HG02840 (cell line): ENCODE data around the gene MSANTD1.

ENCODE experiments used
- ATAC-seq: cut with Tn5 transposase; IDR thresholded peaks from one replicate; pipeline ENCODE4 v1.9.1; 2021; ENCODE audit warnings: mild to moderate bottlenecking, moderate library complexity, moderate number of reproducible peaks; ENCODE audit not compliant: unreplicated experiment, low FRiP score

MSANTD1 gene

GRCh38 chr4:3231471-3231870 is 17.5 kb upstream of the MSANTD1 start:
- no peak for ATAC-seq

DNA sequence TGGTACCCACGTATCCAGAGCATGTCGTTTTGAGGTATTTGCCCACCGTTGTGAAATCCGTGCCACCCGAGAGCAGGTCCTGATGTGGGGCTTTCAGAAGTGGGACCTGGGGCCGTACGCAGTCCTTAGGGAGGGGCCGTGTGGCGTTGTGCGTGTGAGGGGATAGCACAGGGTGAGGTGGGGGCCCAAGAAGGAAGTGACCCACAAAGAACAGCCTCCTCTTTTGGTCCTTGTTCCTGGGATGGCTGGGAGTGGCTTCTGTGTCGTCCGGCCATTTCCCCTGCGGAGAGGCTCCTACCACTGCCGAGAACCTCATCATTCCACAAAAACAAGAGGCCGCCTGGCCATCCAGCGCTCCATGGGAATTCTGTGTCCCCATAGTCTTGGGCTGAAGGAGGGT is 17.0 kb upstream of the MSANTD1 start:
- no peak for ATAC-seq

DNA sequence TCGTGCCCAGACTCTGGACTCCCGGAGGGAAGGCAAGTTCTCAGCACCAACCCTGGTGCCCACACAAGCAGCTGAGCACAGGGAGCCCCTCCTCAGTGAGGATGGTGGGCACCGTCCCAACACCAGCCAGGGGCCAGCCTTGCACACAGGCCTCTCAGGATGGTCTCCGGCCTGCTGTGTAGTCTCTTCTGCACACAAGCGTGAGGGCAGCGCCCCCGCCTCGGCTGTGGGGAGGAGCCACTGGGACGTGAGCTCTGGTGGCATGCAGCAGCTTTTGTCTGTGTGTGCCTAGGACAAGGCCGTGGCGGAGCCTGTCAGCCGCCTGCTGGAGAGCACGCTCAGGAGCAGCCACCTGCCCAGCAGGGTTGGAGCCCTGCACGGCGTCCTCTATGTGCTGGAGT is 16.1 kb upstream of the MSANTD1 start:
- ATAC-seq = no peak

DNA sequence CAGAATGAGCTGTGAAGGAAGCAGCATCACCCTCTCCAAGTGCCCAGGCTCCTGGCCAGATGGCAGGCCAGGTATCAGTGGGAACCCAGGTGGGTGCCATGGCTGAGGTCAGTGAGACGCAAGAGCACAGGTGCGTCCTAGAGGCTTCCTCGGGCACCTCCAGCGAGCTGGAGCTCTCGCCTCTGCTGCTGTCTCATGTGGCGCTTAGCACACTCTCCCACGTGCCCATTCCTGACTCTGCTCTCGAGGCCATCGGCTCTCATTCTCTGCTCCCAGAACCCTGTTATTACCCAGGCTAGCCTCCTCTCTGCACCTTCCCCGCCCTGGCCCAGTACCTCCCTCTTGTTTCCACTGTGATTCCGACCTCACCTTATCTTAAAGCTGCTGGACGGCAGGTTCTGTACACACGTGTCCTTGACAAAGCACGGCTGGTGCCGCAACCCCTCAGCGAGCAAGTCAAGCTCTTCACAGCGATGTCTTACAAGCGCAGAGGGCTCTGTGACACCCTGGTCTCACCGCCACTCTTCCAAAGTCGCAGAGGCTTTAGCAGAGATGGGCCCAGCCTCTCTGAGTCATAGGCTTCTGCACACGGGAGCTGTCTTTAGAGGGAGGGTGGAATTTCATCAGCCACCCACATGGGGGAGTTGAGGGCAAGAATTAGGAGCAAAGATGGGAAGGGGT is 15.4 kb upstream of the MSANTD1 start:
- ATAC-seq = no peak

- ATAC-seq = no peak
Measured at GRCh38 chr4:3234171-3235029, 14.6 kb upstream of the MSANTD1 start.

DNA sequence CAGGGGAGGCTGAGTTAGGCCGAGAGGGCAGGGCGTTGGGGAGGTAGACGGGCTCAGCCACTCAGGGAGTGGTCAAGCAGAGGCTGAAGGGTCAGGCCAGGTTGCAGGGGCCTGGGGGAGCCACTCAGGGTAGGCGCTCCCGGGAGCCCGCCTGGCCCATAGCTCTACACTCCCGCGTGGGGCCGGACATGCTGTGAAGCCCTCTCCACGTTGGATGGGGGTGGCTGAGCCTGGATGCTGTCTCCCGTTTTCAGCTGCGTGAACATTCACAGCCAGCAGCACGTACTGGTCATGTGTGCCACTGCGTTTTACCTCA is 14.0 kb upstream of the MSANTD1 start:
- no peak for ATAC-seq

- ATAC-seq = no peak
Measured at GRCh38 chr4:3235581-3235980, 13.4 kb upstream of the MSANTD1 start.

DNA sequence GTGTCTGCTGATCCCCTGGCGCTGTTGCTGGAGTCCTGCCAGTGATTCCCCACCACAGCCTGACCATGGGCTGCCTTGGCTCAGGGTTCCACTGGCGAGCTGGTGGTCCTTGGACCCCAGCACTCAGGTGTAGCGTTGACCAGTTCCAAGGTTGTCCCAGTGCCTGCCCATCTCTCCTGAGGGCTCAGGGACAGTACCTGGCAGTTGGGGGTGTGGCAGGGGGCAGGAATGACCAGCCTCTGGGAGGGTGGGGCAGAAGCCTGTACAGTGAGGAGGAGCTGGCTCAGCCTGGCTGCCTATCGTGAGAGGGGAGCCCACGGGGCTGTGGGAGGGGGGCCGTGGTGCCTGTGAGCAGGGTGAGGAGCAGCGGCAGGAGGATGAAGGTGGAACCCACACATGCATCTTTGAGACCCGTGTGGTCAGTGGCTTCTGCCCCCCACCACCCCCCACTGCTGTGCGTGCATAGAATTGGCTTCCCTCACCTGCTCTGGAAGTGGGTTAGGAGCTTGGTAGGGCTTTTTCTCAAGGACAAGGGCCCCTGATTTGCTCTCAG is 12.6 kb upstream of the MSANTD1 start:
- no peak for ATAC-seq

DNA sequence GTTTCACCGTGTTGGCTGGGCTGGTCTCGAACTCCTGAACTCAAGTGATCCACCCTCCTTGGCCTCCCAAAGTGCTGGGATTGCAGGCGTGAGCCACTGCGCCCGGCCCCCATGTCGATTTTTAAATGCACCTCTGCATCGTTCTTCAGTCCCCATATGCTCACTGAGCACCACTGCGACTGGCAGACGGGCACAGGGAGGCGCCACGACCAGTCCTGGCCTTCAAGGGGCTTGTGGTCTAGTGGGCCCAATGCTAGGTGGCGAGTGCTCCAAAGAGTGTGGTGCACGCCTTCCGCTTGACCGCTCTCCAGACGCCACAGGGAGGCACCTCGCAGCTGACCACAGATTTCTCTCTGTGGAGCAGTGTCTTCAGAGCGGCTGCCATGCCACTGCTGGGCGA is 11.7 kb upstream of the MSANTD1 start:
- no peak for ATAC-seq

DNA sequence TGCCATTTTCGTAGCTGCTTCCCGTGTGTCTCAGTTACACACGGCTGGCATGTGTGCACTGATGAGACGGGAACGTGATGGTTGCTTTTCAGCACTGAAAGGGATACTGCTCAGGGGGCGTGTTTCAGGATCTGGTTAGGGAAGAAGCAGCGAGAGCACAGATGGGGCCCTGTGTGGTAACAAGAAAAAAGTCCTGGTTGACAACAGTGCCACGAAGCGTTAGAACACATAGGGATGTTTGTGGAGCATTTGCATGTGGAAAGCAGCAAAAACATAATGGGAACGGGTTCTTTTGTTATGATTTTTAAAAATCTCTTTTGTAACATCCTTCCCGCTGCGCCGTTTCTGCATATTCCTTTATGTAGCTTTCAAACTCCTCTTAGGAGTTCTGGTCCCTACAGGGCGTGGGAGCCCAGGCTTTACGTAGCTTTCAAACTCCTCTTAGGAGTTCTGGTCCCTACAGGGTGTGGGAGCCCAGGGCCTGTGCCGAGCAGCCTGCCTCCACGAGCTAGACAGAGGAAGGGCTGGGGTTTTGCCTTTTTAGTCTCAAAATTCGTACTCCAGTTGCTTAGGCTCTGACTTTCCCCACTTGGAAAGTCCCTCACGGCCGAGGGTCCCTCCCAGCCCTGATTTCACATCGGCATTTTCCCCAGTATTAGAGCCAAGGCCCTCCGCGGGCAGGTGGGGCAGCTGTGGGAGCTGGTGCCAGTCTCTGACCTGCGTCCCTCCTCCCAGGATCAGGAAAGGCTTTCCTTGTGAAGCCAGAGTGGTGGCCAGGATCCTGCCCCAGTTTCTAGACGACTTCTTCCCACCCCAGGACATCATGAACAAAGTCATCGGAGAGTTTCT is 11.0 kb upstream of the MSANTD1 start:
- ATAC-seq = no peak

GRCh38 chr4:3238721-3239120 is 10.2 kb upstream of the MSANTD1 start:
- no peak for ATAC-seq

- no peak for ATAC-seq
Measured at GRCh38 chr4:3239303-3239702, 9.7 kb upstream of the MSANTD1 start.

DNA sequence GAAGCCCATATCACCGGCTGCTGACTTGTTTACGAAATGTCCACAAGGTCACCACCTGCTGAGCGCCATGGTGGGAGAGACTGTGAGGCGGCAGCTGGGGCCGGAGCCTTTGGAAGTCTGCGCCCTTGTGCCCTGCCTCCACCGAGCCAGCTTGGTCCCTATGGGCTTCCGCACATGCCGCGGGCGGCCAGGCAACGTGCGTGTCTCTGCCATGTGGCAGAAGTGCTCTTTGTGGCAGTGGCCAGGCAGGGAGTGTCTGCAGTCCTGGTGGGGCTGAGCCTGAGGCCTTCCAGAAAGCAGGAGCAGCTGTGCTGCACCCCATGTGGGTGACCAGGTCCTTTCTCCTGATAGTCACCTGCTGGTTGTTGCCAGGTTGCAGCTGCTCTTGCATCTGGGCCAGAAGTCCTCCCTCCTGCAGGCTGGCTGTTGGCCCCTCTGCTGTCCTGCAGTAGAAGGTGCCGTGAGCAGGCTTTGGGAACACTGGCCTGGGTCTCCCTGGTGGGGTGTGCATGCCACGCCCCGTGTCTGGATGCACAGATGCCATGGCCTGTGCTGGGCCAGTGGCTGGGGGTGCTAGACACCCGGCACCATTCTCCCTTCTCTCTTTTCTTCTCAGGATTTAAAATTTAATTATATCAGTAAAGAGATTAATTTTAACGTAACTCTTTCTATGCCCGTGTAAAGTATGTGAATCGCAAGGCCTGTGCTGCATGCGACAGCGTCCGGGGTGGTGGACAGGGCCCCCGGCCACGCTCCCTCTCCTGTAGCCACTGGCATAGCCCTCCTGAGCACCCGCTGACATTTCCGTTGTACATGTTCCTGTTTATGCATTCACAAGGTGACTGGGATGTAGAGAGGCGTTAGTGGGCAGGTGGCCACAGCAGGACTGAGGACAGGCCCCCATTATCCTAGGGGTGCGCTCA is 8.7 kb upstream of the MSANTD1 start:
- ATAC-seq = no peak

DNA sequence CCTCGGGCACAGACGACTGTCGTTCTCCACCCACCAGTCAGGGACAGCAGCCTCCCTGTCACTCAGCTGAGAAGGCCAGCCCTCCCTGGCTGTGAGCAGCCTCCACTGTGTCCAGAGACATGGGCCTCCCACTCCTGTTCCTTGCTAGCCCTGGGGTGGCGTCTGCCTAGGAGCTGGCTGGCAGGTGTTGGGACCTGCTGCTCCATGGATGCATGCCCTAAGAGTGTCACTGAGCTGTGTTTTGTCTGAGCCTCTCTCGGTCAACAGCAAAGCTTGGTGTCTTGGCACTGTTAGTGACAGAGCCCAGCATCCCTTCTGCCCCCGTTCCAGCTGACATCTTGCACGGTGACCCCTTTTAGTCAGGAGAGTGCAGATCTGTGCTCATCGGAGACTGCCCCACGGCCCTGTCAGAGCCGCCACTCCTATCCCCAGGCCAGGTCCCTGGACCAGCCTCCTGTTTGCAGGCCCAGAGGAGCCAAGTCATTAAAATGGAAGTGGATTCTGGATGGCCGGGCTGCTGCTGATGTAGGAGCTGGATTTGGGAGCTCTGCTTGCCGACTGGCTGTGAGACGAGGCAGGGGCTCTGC is 7.9 kb upstream of the MSANTD1 start:
- ATAC-seq = no peak

GRCh38 chr4:3241898-3242524 is 6.9 kb upstream of the MSANTD1 start:
- ATAC-seq = no peak

DNA sequence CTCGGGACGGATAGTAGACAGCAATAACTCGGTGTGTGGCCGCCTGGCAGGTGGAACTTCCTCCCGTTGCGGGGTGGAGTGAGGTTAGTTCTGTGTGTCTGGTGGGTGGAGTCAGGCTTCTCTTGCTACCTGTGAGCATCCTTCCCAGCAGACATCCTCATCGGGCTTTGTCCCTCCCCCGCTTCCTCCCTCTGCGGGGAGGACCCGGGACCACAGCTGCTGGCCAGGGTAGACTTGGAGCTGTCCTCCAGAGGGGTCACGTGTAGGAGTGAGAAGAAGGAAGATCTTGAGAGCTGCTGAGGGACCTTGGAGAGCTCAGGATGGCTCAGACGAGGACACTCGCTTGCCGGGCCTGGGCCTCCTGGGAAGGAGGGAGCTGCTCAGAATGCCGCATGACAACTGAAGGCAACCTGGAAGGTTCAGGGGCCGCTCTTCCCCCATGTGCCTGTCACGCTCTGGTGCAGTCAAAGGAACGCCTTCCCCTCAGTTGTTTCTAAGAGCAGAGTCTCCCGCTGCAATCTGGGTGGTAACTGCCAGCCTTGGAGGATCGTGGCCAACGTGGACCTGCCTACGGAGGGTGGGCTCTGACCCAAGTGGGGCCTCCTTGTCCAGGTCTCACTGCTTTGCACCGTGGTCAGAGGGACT is 5.7 kb upstream of the MSANTD1 start:
- ATAC-seq = no peak

GRCh38 chr4:3244002-3244401 is 5.0 kb upstream of the MSANTD1 start:
- ATAC-seq = no peak

DNA sequence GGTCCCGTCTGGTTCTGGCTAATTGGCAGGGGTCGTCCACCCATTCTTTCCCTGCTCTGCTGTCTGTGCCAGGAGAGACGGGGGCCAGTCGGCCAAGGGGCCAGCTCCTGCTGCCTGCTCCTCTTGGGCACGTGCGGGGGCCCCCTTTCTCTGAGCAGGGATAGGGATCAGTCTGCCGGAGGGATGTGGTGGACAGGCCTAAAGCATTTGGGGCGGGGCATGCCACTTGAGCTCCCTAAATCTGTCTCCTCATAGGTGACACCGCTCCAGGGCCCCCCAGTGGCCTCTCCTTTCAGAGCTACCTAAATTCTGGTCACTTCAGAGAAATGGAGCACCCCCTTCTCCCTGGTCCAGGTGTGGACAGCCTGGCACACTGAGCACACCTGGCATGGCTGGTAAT is 4.2 kb upstream of the MSANTD1 start:
- no peak for ATAC-seq

DNA sequence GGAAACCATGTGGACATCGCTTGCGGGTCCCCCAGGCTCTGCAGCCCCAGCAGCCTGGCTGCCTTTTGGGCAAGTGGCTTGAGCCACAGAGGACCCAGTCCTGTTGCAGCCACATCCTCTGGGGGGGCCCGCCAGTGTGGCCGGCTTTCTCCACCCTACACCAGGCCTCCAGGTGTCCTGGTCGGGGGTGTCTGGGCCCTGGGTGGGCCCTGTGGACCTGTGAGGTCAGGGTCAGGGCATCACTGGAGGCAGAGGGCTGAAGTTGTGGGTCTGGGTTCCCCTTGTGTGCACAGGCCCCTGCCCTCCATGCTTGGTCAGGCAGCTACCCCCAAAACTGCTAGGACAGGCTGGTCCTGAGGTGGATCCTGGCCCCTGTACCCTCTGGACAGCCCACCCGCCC is 3.3 kb upstream of the MSANTD1 start:
- no peak for ATAC-seq
